ENCODE results near the gene PRRG2.

The PRRG2 gene

DNA sequence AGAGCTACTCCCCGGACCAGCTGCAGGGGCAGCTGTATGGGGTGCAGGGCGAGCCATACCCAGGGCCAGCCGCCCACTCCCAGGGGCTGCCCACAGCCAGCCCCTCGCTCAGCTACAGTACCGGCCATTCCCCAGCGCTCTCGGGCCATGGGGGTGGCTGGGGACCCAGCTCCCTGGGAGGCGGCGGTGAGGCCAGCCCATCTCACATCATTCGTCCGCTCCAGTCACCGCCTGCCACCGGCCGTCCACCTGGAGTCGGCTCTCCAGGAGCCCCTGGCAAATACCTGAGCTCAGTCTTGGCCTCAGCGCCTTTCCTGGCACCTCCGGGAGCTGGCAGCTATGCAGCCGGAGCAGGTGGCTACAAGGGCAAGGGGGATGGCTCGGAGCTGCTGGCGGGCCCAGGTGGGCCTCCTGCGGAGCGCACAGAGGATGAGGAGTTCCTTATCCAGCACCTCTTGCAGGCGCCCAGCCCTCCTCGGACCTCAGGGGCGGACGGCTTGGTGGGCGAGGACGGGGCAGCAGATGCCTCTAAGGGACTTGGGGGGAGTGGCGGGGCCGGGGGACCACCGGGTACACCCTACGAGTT lies 14.8 kb downstream of the PRRG2 start:
- TF ChIP-seq EGR1 (IDR thresholded peaks at IDR 0.05) (no peak), ZBTB7A (IDR thresholded peaks at IDR 0.05; ENCODE audit: low read depth) (no peak), TCF12 (IDR thresholded peaks at IDR 0.05; ENCODE audit: low read depth) (no peak), TEAD4 (IDR thresholded peaks at IDR 0.05) (no peak), NFIC (IDR thresholded peaks at IDR 0.05) (no peak), YY1 (IDR thresholded peaks at IDR 0.05; ENCODE audit: low read depth) (no peak), CREB1 (IDR thresholded peaks at IDR 0.05; ENCODE audit: low read depth) (no peak), CEBPB (IDR thresholded peaks at IDR 0.05) (no peak), FOXM1 (IDR thresholded peaks at IDR 0.05; ENCODE audit: borderline replicate concordance, low read depth) (no peak), RAD21 (IDR thresholded peaks at IDR 0.05; ENCODE audit: low read depth) (no peak), EP300 (IDR thresholded peaks at IDR 0.05; ENCODE audit: borderline replicate concordance) (no peak)
- TF ChIP-seq, protein P1, sequence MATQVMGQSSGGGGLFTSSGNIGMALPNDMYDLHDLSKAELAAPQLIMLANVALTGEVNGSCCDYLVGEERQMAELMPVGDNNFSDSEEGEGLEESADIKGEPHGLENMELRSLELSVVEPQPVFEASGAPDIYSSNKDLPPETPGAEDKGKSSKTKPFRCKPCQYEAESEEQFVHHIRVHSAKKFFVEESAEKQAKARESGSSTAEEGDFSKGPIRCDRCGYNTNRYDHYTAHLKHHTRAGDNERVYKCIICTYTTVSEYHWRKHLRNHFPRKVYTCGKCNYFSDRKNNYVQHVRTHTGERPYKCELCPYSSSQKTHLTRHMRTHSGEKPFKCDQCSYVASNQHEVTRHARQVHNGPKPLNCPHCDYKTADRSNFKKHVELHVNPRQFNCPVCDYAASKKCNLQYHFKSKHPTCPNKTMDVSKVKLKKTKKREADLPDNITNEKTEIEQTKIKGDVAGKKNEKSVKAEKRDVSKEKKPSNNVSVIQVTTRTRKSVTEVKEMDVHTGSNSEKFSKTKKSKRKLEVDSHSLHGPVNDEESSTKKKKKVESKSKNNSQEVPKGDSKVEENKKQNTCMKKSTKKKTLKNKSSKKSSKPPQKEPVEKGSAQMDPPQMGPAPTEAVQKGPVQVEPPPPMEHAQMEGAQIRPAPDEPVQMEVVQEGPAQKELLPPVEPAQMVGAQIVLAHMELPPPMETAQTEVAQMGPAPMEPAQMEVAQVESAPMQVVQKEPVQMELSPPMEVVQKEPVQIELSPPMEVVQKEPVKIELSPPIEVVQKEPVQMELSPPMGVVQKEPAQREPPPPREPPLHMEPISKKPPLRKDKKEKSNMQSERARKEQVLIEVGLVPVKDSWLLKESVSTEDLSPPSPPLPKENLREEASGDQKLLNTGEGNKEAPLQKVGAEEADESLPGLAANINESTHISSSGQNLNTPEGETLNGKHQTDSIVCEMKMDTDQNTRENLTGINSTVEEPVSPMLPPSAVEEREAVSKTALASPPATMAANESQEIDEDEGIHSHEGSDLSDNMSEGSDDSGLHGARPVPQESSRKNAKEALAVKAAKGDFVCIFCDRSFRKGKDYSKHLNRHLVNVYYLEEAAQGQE (IDR thresholded peaks at IDR 0.05; ENCODE audit: low read depth) = no peak
- TF ChIP-seq, protein P2, sequence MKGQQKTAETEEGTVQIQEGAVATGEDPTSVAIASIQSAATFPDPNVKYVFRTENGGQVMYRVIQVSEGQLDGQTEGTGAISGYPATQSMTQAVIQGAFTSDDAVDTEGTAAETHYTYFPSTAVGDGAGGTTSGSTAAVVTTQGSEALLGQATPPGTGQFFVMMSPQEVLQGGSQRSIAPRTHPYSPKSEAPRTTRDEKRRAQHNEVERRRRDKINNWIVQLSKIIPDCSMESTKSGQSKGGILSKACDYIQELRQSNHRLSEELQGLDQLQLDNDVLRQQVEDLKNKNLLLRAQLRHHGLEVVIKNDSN (IDR thresholded peaks at IDR 0.05) = no peak

DNA sequence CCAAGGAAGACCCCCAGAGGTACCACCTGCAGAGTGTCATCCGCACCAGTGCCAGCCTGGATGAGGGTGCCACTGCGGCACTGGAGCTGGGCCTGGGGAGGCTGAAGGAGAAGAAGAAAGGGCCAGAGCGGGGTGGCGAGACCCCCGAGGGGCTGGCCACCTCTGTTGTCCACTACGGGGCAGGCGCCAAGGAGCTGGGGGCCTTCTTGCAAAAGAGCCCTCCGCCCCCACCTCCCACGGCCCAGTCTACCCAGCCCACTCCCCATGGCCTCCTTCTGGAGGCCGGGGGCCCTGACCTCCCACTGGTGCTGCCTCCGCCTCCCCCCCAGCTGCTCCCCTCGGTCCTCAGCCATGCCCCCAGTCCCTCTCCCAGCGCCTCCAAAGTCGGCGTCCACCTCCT lies 15.3 kb downstream of the PRRG2 start:
- TF ChIP-seq, protein P3, sequence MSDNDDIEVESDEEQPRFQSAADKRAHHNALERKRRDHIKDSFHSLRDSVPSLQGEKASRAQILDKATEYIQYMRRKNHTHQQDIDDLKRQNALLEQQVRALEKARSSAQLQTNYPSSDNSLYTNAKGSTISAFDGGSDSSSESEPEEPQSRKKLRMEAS (IDR thresholded peaks at IDR 0.05) = no peak
- TF ChIP-seq RAD21 (IDR thresholded peaks at IDR 0.05; ENCODE audit: low read depth) = no peak
- no peak for TF ChIP-seq ZBTB7A (IDR thresholded peaks at IDR 0.05; ENCODE audit: low read depth)
- no peak for TF ChIP-seq FOXM1 (IDR thresholded peaks at IDR 0.05; ENCODE audit: borderline replicate concordance, low read depth)
- no peak for TF ChIP-seq EGR1 (IDR thresholded peaks at IDR 0.05)
- TF ChIP-seq CEBPB (IDR thresholded peaks at IDR 0.05) = no peak
- TF ChIP-seq, protein P1 (IDR thresholded peaks at IDR 0.05; ENCODE audit: low read depth) = no peak
- TF ChIP-seq NFIC (IDR thresholded peaks at IDR 0.05) = no peak
- no peak for TF ChIP-seq TEAD4 (IDR thresholded peaks at IDR 0.05)
- TF ChIP-seq, protein P2 (IDR thresholded peaks at IDR 0.05) = no peak
- TF ChIP-seq CREB1 (IDR thresholded peaks at IDR 0.05; ENCODE audit: low read depth) = no peak
- TF ChIP-seq EP300 (IDR thresholded peaks at IDR 0.05; ENCODE audit: borderline replicate concordance) = no peak
- no peak for TF ChIP-seq TCF12 (IDR thresholded peaks at IDR 0.05; ENCODE audit: low read depth)
- no peak for TF ChIP-seq YY1 (IDR thresholded peaks at IDR 0.05; ENCODE audit: low read depth)

DNA sequence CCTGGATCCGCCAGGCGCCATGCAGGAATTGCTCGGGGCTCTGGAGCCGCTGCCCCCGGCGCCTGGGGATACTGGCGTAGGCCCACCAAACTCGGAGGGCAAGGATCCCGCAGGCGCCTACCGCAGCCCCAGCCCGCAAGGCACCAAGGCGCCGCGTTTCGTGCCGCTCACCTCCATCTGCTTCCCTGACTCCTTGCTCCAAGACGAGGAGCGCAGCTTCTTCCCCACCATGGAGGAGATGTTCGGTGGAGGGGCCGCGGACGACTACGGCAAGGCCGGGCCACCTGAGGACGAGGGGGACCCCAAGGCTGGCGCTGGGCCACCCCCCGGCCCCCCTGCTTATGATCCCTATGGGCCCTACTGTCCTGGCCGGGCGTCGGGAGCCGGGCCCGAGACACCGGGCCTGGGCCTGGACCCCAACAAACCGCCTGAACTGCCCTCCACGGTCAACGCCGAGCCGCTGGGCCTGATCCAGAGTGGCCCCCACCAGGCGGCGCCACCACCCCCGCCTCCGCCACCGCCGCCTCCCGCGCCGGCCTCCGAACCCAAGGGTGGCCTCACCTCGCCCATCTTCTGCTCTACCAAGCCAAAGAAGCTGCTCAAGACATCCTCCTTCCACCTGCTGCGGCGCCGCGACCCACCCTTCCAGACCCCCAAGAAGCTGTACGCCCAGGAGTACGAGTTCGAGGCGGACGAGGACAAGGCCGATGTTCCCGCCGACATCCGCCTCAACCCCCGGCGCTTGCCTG lies 16.0 kb downstream of the PRRG2 start:
- TF ChIP-seq, protein P2 (IDR thresholded peaks at IDR 0.05) = no peak
- TF ChIP-seq, protein P1 (IDR thresholded peaks at IDR 0.05; ENCODE audit: low read depth) = no peak
- TF ChIP-seq ZBTB7A (IDR thresholded peaks at IDR 0.05; ENCODE audit: low read depth) (no peak), FOXM1 (IDR thresholded peaks at IDR 0.05; ENCODE audit: borderline replicate concordance, low read depth) (no peak), NFIC (IDR thresholded peaks at IDR 0.05) (no peak), YY1 (IDR thresholded peaks at IDR 0.05; ENCODE audit: low read depth) (no peak)

DNA sequence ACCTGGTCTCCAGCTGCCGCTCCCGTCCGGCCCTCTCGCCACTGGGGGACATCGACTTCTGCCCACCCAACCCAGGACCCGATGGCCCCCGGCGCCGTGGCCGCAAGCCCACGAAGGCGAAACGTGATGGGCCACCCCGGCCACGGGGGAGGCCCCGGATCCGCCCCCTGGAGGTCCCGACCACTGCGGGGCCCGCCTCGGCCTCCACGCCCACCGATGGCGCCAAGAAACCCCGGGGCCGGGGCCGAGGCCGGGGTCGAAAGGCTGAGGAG lies 16.5 kb downstream of the PRRG2 start:
- TF ChIP-seq TCF12 (IDR thresholded peaks at IDR 0.05; ENCODE audit: low read depth) = no peak
- TF ChIP-seq YY1 (IDR thresholded peaks at IDR 0.05; ENCODE audit: low read depth) = no peak
- no peak for TF ChIP-seq EGR1 (IDR thresholded peaks at IDR 0.05)
- TF ChIP-seq CREB1 (IDR thresholded peaks at IDR 0.05; ENCODE audit: low read depth) = no peak
- TF ChIP-seq, protein P3 (IDR thresholded peaks at IDR 0.05) = no peak
- TF ChIP-seq RAD21 (IDR thresholded peaks at IDR 0.05; ENCODE audit: low read depth) = no peak
- no peak for TF ChIP-seq TAF1 (IDR thresholded peaks at IDR 0.05; ENCODE audit: low read depth)
- TF ChIP-seq, protein P2 (IDR thresholded peaks at IDR 0.05) = no peak
- TF ChIP-seq CEBPB (IDR thresholded peaks at IDR 0.05) = no peak
- no peak for TF ChIP-seq ZBTB7A (IDR thresholded peaks at IDR 0.05; ENCODE audit: low read depth)
- TF ChIP-seq TEAD4 (IDR thresholded peaks at IDR 0.05) = no peak
- TF ChIP-seq NFIC (IDR thresholded peaks at IDR 0.05) = no peak
- TF ChIP-seq, protein P1 (IDR thresholded peaks at IDR 0.05; ENCODE audit: low read depth) = no peak
- TF ChIP-seq EP300 (IDR thresholded peaks at IDR 0.05; ENCODE audit: borderline replicate concordance) = no peak
- TF ChIP-seq FOXM1 (IDR thresholded peaks at IDR 0.05; ENCODE audit: borderline replicate concordance, low read depth) = no peak
